ENCODE data around the gene SIL1.
"Not testable (repeated sequence)": the region's sequence is repeated elsewhere in the genome, so short reads cannot be mapped to it uniquely, and the experiment has no call there.

SIL1 gene

GRCh38 chr5:139196296-139196956 is 1.7 kb downstream of the SIL1 start:
- no peak for DNase-seq

- no peak for DNase-seq
Measured at GRCh38 chr5:139194486-139194885, 3.7 kb downstream of the SIL1 start.

- DNase-seq, result peak; percentile 53
Measured at GRCh38 chr5:139193928-139194327, 4.2 kb downstream of the SIL1 start.

- DNase-seq, result not testable (repeated sequence)
Measured at GRCh38 chr5:139192906-139193305, 5.3 kb downstream of the SIL1 start.

GRCh38 chr5:139191954-139192353 is 6.2 kb downstream of the SIL1 start:
- not testable (repeated sequence) for DNase-seq

- no peak for DNase-seq
Measured at GRCh38 chr5:139190125-139190524, 8.0 kb downstream of the SIL1 start.

- DNase-seq, result no peak
Measured at GRCh38 chr5:139188558-139189270, 9.5 kb downstream of the SIL1 start.

GRCh38 chr5:139186752-139187326 is 11.3 kb downstream of the SIL1 start:
- no peak for DNase-seq

- DNase-seq, result no peak
Measured at GRCh38 chr5:139186261-139186660, 11.9 kb downstream of the SIL1 start.

GRCh38 chr5:139185589-139185988 is 12.6 kb downstream of the SIL1 start:
- no peak for DNase-seq

GRCh38 chr5:139183502-139183901 is 14.7 kb downstream of the SIL1 start:
- no peak for DNase-seq

- DNase-seq, result no peak
Measured at GRCh38 chr5:139182528-139183296, 15.5 kb downstream of the SIL1 start.

GRCh38 chr5:139181835-139182452 is 16.2 kb downstream of the SIL1 start:
- DNase-seq, result no peak

- DNase-seq, result no peak
Measured at GRCh38 chr5:139181322-139181730, 16.8 kb downstream of the SIL1 start.

- DNase-seq, result no peak
Measured at GRCh38 chr5:139180850-139181249, 17.3 kb downstream of the SIL1 start.

GRCh38 chr5:139179778-139180513 is 18.2 kb downstream of the SIL1 start:
- DNase-seq, result not testable (repeated sequence)

GRCh38 chr5:139178935-139179334 is 19.2 kb downstream of the SIL1 start:
- no peak for DNase-seq

GRCh38 chr5:139178589-139178917 is 19.6 kb downstream of the SIL1 start:
- peak; percentile 23 for DNase-seq

GRCh38 chr5:139177809-139178588 is 20.2 kb downstream of the SIL1 start:
- peak; percentile 11 for DNase-seq

- DNase-seq, result not testable (repeated sequence)
Measured at GRCh38 chr5:139177281-139177680, 20.9 kb downstream of the SIL1 start.

GRCh38 chr5:139174382-139174781 is 23.8 kb downstream of the SIL1 start:
- DNase-seq, result not testable (repeated sequence)

Data from DMS53 (cell line).